ENCODE results near the gene CPXM2. TPM values are rescaled to one million over a fixed set of nuclear protein-coding genes. Genes with fewer than 3 reads are reported as not detected.

The CPXM2 gene
- total RNA-seq, 2 experiments from 2014 or later, result not detected

DNA sequence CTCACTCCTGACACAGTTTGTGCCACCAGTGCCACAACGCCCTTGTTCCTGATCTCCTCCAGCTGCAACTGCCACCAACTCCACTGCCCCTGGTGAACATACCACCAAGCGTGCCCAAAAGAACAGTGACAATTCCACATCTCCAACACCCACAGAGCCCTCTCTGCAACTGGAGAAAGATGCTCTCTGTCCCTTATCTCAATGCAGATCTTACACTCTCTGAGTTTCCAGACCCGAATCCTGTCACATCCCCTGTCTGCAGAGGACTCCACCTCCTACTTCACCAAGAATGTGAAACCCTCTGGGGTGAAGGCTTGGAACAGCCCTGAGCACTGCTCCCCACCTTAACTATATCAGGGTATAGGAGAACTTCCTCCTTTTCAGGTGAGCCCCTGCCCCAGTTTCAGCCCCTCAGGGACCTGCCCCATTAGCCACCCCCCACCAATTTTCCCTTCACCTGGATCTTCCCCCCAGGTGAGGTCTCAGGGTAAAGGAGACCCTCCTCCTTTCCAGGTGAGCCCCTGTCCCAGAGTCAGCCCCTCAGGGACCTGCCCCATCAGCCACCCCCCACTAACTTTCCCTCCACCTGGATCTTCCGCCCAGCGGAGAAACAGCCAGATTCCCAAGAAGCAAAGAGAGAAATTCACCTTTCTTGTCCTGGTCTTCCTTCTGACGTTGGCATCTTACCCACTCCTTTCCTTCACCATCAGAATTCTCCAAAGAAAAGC is 55.0 kb downstream of the CPXM2 start:
- CTCF ChIA-PET (ENCODE audit: unreplicated experiment), result no interaction called here
- Histone ChIP-seq H3K4me3 (ENCODE audit: low read depth, low read length, poor library complexity, severe bottlenecking) (no peak overlapping the region), H3K9me2 (ENCODE audit: insufficient read depth, low read length) (no peaks in the 10 kb centered on the region), H3K9me3 (ENCODE audit: low read length) (no peaks in the 10 kb centered on the region), H3K79me2 (ENCODE audit: insufficient read depth, low read depth, low read length) (no peaks in the 10 kb centered on the region), H4K20me1 (ENCODE audit: insufficient read depth, low read length) (no peaks in the 10 kb centered on the region), H3K4me2 (ENCODE audit: low read length) (no peak overlapping the region), H3K36me3 (ENCODE audit: insufficient read depth, low read length) (no peaks in the 10 kb centered on the region), H3K27ac (ENCODE audit: low read depth, low read length, poor library complexity, severe bottlenecking) (no peak overlapping the region), H3K4me1 (ENCODE audit: insufficient read depth, low read length, poor library complexity, severe bottlenecking) (no peaks in the 10 kb centered on the region), H2AFZ (ENCODE audit: low read length) (no peak overlapping the region)
- no peak for TF ChIP-seq EZH2phosphoT487 (IDR thresholded peaks at IDR 0.05; ENCODE audit: borderline replicate concordance, low read depth, low read length)
- TF ChIP-seq, protein P1, sequence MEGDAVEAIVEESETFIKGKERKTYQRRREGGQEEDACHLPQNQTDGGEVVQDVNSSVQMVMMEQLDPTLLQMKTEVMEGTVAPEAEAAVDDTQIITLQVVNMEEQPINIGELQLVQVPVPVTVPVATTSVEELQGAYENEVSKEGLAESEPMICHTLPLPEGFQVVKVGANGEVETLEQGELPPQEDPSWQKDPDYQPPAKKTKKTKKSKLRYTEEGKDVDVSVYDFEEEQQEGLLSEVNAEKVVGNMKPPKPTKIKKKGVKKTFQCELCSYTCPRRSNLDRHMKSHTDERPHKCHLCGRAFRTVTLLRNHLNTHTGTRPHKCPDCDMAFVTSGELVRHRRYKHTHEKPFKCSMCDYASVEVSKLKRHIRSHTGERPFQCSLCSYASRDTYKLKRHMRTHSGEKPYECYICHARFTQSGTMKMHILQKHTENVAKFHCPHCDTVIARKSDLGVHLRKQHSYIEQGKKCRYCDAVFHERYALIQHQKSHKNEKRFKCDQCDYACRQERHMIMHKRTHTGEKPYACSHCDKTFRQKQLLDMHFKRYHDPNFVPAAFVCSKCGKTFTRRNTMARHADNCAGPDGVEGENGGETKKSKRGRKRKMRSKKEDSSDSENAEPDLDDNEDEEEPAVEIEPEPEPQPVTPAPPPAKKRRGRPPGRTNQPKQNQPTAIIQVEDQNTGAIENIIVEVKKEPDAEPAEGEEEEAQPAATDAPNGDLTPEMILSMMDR (conservative IDR thresholded peaks at IDR 0.05; ENCODE audit: low read length), result no peak
- POLR2A ChIA-PET, result no interaction called here
- intact Hi-C loops (cut with micrococcal nuclease; ENCODE audit: unreplicated experiment), result no loop called here
- DNase-seq (ENCODE audit: low spot score), result no peak
- BruUV-seq (replicated peaks), result no TSS peak

DNA sequence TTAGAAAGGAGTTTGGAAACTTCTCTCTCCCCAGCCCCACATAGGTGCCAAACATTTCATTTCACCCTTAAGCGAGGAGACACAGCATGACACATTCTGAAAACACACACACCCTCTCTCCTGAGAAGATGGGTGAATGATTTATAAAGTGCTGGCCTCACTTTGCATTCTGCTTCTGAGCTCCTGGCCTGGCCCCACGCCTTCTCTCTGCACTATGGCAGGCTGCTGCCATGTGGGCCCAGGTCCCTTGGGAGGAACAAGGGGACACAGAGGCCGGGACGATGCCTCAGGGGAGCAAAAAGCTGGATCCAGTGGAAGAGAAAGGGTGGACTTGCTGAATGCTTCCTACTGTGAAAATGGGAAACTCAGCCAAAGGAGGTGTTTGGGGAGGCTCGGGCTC is 56.0 kb downstream of the CPXM2 start:
- no peak overlapping the region for H3K27ac ChIP-seq (ENCODE audit: low read depth, low read length, poor library complexity, severe bottlenecking)
- H3K79me2 ChIP-seq (ENCODE audit: insufficient read depth, low read depth, low read length), result no peaks in the 10 kb centered on the region
- CTCF ChIA-PET (ENCODE audit: unreplicated experiment), result no interaction called here
- H3K9me2 ChIP-seq (ENCODE audit: insufficient read depth, low read length), result no peaks in the 10 kb centered on the region
- no peak for TF ChIP-seq EZH2phosphoT487 (IDR thresholded peaks at IDR 0.05; ENCODE audit: borderline replicate concordance, low read depth, low read length)
- TF ChIP-seq, protein P1 (conservative IDR thresholded peaks at IDR 0.05; ENCODE audit: low read length), result no peak
- no peak for DNase-seq (ENCODE audit: low spot score)
- H3K4me3 ChIP-seq (ENCODE audit: low read depth, low read length, poor library complexity, severe bottlenecking), result no peak overlapping the region
- no peaks in the 10 kb centered on the region for H3K9me3 ChIP-seq (ENCODE audit: low read length)
- H3K4me1 ChIP-seq (ENCODE audit: insufficient read depth, low read length, poor library complexity, severe bottlenecking), result no peaks in the 10 kb centered on the region
- no peaks in the 10 kb centered on the region for H3K36me3 ChIP-seq (ENCODE audit: insufficient read depth, low read length)
- intact Hi-C loops (cut with micrococcal nuclease; ENCODE audit: unreplicated experiment), result no loop called here
- BruUV-seq (replicated peaks), result no TSS peak
- POLR2A ChIA-PET, result no interaction called here
- H3K4me2 ChIP-seq (ENCODE audit: low read length), result no peak overlapping the region
- no peak overlapping the region for H2AFZ ChIP-seq (ENCODE audit: low read length)
- H4K20me1 ChIP-seq (ENCODE audit: insufficient read depth, low read length), result no peaks in the 10 kb centered on the region

DNA sequence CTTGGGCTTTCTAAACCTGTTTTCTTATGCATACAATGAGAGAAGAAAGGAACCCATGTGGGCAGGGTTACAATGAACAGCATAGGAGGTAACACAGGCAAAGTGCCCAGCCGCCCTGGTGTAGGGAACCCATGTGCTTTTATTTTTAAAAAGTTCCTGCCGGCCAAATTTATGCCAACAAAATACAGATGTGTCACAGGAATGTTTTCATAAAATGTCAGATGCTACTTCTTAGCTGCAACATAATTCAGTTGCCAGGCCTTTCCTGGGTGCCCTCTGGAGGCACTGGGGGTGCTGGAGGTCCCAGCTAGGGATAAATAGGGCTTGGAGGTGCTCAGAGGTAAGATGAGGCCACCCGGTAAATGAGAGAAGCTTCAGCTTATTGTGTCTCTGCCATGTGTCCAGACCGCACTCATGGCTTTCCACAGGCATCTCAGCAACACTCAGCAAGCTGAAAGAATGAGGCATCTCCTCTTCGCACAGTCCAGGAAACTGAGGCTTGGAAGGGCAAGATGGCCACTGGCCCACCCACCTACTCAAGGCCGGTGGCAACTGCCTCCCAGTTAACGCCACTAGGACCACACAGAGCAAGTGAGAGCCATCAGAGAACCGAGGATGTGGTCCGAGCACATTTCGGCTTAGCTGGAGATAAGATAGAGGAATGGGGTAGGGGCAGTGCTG is 58.3 kb downstream of the CPXM2 start:
- Histone ChIP-seq H4K20me1 (ENCODE audit: insufficient read depth, low read length) (no peaks in the 10 kb centered on the region), H2AFZ (ENCODE audit: low read length) (no peak overlapping the region), H3K79me2 (ENCODE audit: insufficient read depth, low read depth, low read length) (no peaks in the 10 kb centered on the region), H3K9me2 (ENCODE audit: insufficient read depth, low read length) (no peaks in the 10 kb centered on the region), H3K9me3 (ENCODE audit: low read length) (no peaks in the 10 kb centered on the region), H3K4me1 (ENCODE audit: insufficient read depth, low read length, poor library complexity, severe bottlenecking) (no peaks in the 10 kb centered on the region), H3K4me2 (ENCODE audit: low read length) (no peak overlapping the region), H3K4me3 (ENCODE audit: low read depth, low read length, poor library complexity, severe bottlenecking) (no peak overlapping the region), H3K36me3 (ENCODE audit: insufficient read depth, low read length) (no peaks in the 10 kb centered on the region), H3K27ac (ENCODE audit: low read depth, low read length, poor library complexity, severe bottlenecking) (no peak overlapping the region)
- intact Hi-C loops (cut with micrococcal nuclease; ENCODE audit: unreplicated experiment), result no loop called here
- TF ChIP-seq, protein P1 (conservative IDR thresholded peaks at IDR 0.05; ENCODE audit: low read length), result no peak
- no peak for TF ChIP-seq EZH2phosphoT487 (IDR thresholded peaks at IDR 0.05; ENCODE audit: borderline replicate concordance, low read depth, low read length)
- POLR2A ChIA-PET, result no interaction called here
- no peak for DNase-seq (ENCODE audit: low spot score)
- no TSS peak for BruUV-seq (replicated peaks)
- CTCF ChIA-PET (ENCODE audit: unreplicated experiment), result no interaction called here

All from OCI-LY7 (cell line).